Kidney (tissue), 14 donors: ENCODE measurements around the gene FOXL1. TPM values are rescaled to one million over a fixed set of nuclear protein-coding genes. Genes with fewer than 3 reads are reported as not detected.

Experiments used
- DNase-seq, 5 donors: peaks; one replicate each; pipeline ENCODE4 v3.0.0-alpha.2; 2013 to 2020
- FAIRE-seq: peaks from 2 replicates; lab custom pipeline; 2012; peaks lifted over from hg19 to GRCh38; lab: Jason Lieb, UNC
- H3K27ac ChIP-seq, 2 donors: one replicate each; pipeline ENCODE4 v1.7.0; 2013; ENCODE audit warnings: low read depth in 2 of 2, low read length in 2 of 2, inconsistent platforms in 1 of 2
- H3K27me3 ChIP-seq: one replicate; pipeline ENCODE4 v1.7.1; 2013; ENCODE audit warnings: low read length, inconsistent platforms; ENCODE audit not compliant: control insufficient read depth, insufficient read depth
- H3K36me3 ChIP-seq, 3 donors: one replicate each; pipeline versions ENCODE4 v1.7.0 to v1.7.1; 2013; ENCODE audit warnings: low read length in 3 of 3, control low read depth in 1 of 3, inconsistent platforms in 1 of 3; ENCODE audit not compliant: insufficient read depth in 3 of 3, control insufficient read depth in 2 of 3
- H3K4me1 ChIP-seq, 3 donors: one replicate each; pipeline versions ENCODE4 v1.7.0 to v1.7.1; 2013; ENCODE audit warnings: low read length in 3 of 3, inconsistent platforms in 1 of 3, low read depth in 1 of 3; ENCODE audit not compliant: control insufficient read depth in 2 of 3, insufficient read depth in 2 of 3
- H3K4me3 ChIP-seq, 3 donors: one replicate each; pipeline versions ENCODE4 v1.7.0 to v1.8.1; 2013; ENCODE audit warnings: low read length in 3 of 3, control low read depth in 1 of 3, inconsistent platforms in 1 of 3
- H3K9ac ChIP-seq, 3 donors: one replicate each; pipeline versions ENCODE4 v1.7.0 to v1.7.1; 2013; ENCODE audit warnings: low read length in 3 of 3, control low read depth in 1 of 3, inconsistent platforms in 1 of 3
- H3K9me3 ChIP-seq, 3 donors: one replicate each; pipeline versions ENCODE4 v1.7.0 to v1.7.1; 2013; ENCODE audit warnings: low read length in 3 of 3, control low read depth in 1 of 3, inconsistent platforms in 1 of 3; ENCODE audit not compliant: control insufficient read depth in 2 of 3, insufficient read depth in 1 of 3
- intact Hi-C: fragments of 100-400 bp; cut with DNase I; formaldehyde crosslinking; loops from one replicate; pipeline ENCODE4 v1.11.1; 2022
- polyA plus RNA-seq: library from polyadenylated mRNA; stranded (reverse); fragments of 350-450 nt; fragmentation: Illumina TruSeq; extraction: RNeasy Lipid Tissue Mini Kit (QIAGEN cat#74804); gene quantifications from one replicate; pipeline ENCODE4 v1.2.3, GENCODE V29; 2014; ENCODE audit warnings: low read depth, low replicate concordance; ENCODE audit not compliant: insufficient read depth
- total RNA-seq: library from RNA; stranded (reverse); fragmentation: NEBNext Ultra II Directional; extraction: Animal tissue kit (Norgen Biotek cat#: 25700); gene quantifications from one replicate; pipeline ENCODE4 v1.2.1, GENCODE V29; 2021
- TF ChIP-seq, protein P1 (sequence below): IDR thresholded peaks from 3 replicates; pipeline ENCODE4 v1.5.1; 2012; ENCODE audit warnings: mild to moderate bottlenecking, moderate library complexity, borderline replicate concordance; ENCODE audit not compliant: insufficient read depth; ENCODE audit errors: extremely low read depth
- donor health status: control.
- donor health status: control.
- donor health status: control.
- donor health status: control.
- donor health status: control.
- donor health status: DM: yes; HTN: yes; CAD: no.
- donor health status: Normal renal cell carcinoma (clear cell type).

Gene FOXL1
- total and polyA plus RNA-seq, 2 donors from 2014 or later: 0.52 to 2.0 TPM

DNA sequence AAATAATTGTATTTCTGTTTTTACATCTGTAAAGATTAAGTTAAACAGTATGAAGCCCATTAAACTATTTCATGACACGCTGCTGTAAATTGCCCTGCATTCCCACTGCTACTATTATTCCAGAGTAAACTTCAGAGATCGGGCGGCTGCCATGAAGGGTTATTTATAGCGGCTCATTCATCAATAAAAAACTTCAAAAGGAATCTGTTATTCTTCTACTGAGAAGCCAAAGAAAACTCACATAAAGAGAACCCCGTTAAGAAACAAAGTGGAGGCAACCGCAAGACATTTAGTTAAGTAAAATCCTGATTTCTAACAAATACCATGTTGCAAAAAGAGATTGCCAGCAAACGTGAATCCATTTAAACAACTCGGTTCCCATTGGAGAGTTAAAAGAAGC, 16.4 kb downstream of the FOXL1 start:
- no peak for FAIRE-seq
- no peak overlapping the region for H3K9ac ChIP-seq
- intact Hi-C loops: no loop called here

GRCh38 chr16:86595983-86596605, 17.7 kb downstream of the FOXL1 start:
- Histone ChIP-seq H3K4me3 (no peak overlapping the region), H3K9me3 (peaks cover 0 to 1% (median 0%) of the 10 kb centered on the region in 3 donors), H3K9ac (no peak overlapping the region), H3K27me3 (peaks cover 2% of the 10 kb centered on the region), H3K36me3 (no peaks in the 10 kb centered on the region), H3K27ac (no peak overlapping the region), H3K4me1 (no peaks in the 10 kb centered on the region)
- FAIRE-seq: no peak
- no peak for DNase-seq
- TF ChIP-seq, protein P1, sequence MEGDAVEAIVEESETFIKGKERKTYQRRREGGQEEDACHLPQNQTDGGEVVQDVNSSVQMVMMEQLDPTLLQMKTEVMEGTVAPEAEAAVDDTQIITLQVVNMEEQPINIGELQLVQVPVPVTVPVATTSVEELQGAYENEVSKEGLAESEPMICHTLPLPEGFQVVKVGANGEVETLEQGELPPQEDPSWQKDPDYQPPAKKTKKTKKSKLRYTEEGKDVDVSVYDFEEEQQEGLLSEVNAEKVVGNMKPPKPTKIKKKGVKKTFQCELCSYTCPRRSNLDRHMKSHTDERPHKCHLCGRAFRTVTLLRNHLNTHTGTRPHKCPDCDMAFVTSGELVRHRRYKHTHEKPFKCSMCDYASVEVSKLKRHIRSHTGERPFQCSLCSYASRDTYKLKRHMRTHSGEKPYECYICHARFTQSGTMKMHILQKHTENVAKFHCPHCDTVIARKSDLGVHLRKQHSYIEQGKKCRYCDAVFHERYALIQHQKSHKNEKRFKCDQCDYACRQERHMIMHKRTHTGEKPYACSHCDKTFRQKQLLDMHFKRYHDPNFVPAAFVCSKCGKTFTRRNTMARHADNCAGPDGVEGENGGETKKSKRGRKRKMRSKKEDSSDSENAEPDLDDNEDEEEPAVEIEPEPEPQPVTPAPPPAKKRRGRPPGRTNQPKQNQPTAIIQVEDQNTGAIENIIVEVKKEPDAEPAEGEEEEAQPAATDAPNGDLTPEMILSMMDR: no peak
- intact Hi-C loops: no loop called here

More for the DNA sequence above, 16.4 kb downstream of the FOXL1 start:
- H3K27me3 ChIP-seq: peaks cover 2% of the 10 kb centered on the region
- H3K9me3 ChIP-seq: peaks cover 0 to 1% (median 0%) of the 10 kb centered on the region in 3 donors
- H3K36me3 ChIP-seq: no peaks in the 10 kb centered on the region
- H3K27ac ChIP-seq: no peak overlapping the region
- no peaks in the 10 kb centered on the region for H3K4me1 ChIP-seq
- no peak overlapping the region for H3K4me3 ChIP-seq
- TF ChIP-seq, protein P1: no peak
- peak in 2 of 5 donors; percentile 77 to 87 for DNase-seq

DNA sequence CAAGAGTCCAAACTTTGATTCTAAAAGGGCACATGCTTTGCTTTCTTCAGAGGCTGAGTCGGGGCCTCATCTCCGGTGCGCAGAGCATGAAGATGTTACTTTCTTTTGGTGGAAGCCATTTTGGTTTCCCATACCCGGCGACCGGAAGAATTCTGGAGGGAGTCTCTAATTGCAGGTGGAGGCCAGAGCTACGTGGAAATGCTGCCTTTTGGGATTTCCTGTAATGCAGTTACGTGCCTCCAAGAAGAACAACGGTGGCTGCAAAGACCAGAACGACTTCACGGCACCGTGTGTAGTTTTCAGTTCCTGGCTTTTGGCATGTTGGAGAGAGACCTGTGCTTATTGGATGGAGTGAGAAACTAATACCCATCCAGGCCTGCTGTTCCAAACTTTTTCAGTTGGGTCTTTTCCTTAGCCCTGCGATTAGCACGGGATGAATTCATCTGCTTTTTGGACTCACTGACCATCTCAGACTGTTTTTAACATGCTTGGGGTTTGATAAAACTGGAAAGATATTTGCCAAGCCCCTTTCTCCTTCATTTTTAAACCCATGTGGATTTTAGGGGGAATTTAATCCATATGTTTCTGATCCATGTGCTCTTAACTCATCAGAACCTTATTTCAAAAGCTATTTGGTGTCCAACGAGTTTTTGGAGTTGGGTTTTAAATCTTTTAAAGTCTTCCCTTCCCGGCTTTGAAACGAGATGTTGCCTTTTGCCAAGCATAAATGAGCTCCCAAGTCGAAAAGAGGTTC, 19.0 kb downstream of the FOXL1 start:
- Histone ChIP-seq H3K27me3 (peaks cover 2% of the 10 kb centered on the region), H3K27ac (no peak overlapping the region), H3K4me3 (no peak overlapping the region), H3K4me1 (no peaks in the 10 kb centered on the region), H3K9ac (no peak overlapping the region), H3K36me3 (no peaks in the 10 kb centered on the region), H3K9me3 (no peaks in the 10 kb centered on the region)
- TF ChIP-seq, protein P1: no peak
- no peak for FAIRE-seq
- DNase-seq: no peak
- intact Hi-C loops: no loop called here
